Loucy (cell line): ENCODE results near the gene DAD1.

Experiments
- H2AFZ ChIP-seq: fragments of 200-600 bp; sonication (generic); 2 replicates; pipeline ENCODE4 v1.6.0; 2016; ENCODE audit warnings: antibody characterized with exemption, mild to moderate bottlenecking, low read length, moderate library complexity
- H3F3A ChIP-seq: fragments of 200-600 bp; 2 replicates; pipeline ENCODE4 v1.6.0; 2016; ENCODE audit warnings: antibody characterized with exemption, low read depth, mild to moderate bottlenecking
- H3K27me3 ChIP-seq: fragments of 200-600 bp; sonication (generic); 2 replicates; pipeline ENCODE4 v1.6.1; 2014; ENCODE audit warnings: low read length, mild to moderate bottlenecking; ENCODE audit not compliant: insufficient read depth, poor library complexity, severe bottlenecking
- H3K36me3 ChIP-seq: fragments of 200-600 bp; sonication (generic); 2 replicates; pipeline ENCODE4 v1.6.1; 2016; ENCODE audit warnings: low read length; ENCODE audit not compliant: insufficient read depth
- H3K4me1 ChIP-seq: fragments of 200-600 bp; sonication (generic); 2 replicates; pipeline ENCODE4 v1.5.1; 2014; ENCODE audit warnings: low read length, mild to moderate bottlenecking; ENCODE audit not compliant: insufficient read depth, poor library complexity, severe bottlenecking
- H3K4me2 ChIP-seq: fragments of 200-600 bp; sonication (generic); 2 replicates; pipeline ENCODE4 v1.6.0; 2014; ENCODE audit warnings: antibody characterized with exemption, low read length, low read depth, mild to moderate bottlenecking; ENCODE audit not compliant: poor library complexity, severe bottlenecking
- H3K4me3 ChIP-seq: fragments of 200-600 bp; sonication (generic); 2 replicates; pipeline ENCODE4 v1.5.1; 2014; ENCODE audit warnings: low read length, mild to moderate bottlenecking, mixed read lengths; ENCODE audit not compliant: poor library complexity, severe bottlenecking
- H3K79me2 ChIP-seq: fragments of 200-600 bp; sonication (generic); 2 replicates; pipeline ENCODE4 v1.6.1; 2014; ENCODE audit warnings: low read length; ENCODE audit not compliant: insufficient read depth
- H3K9ac ChIP-seq: fragments of 200-600 bp; sonication (generic); 2 replicates; pipeline ENCODE4 v1.6.0; 2014; ENCODE audit warnings: mild to moderate bottlenecking, low read depth, low read length, moderate library complexity; ENCODE audit not compliant: poor library complexity, severe bottlenecking
- H3K9me2 ChIP-seq: fragments of 200-600 bp; sonication (generic); replicated peaks from 2 replicates; pipeline ENCODE4 v1.6.1; 2016; ENCODE audit warnings: low read depth, low read length, mixed read lengths
- H3K9me3 ChIP-seq: fragments of 200-600 bp; sonication (generic); 2 replicates; pipeline ENCODE4 v1.6.1; 2014; ENCODE audit warnings: mild to moderate bottlenecking, antibody characterized with exemption, low read length, low read depth; ENCODE audit not compliant: insufficient read depth
- H4K20me1 ChIP-seq: fragments of 200-600 bp; sonication (generic); 2 replicates; pipeline ENCODE4 v1.6.0; 2014; ENCODE audit warnings: antibody characterized with exemption, low read length, mild to moderate bottlenecking; ENCODE audit not compliant: insufficient read depth, poor library complexity, severe bottlenecking
- EZH2phosphoT487 ChIP-seq: fragments of 200-600 bp; IDR thresholded peaks from 2 replicates; pipeline ENCODE4 v1.6.1; 2018; ENCODE audit warnings: antibody characterized with exemption, mild to moderate bottlenecking, moderate library complexity, borderline replicate concordance
- TF ChIP-seq, protein P1 (sequence below): fragments of 200-600 bp; sonication (generic); conservative IDR thresholded peaks from 2 replicates; pipeline ENCODE4 v1.5.1; 2014; ENCODE audit warnings: mild to moderate bottlenecking, antibody characterized with exemption, low read length

Gene DAD1

DNA sequence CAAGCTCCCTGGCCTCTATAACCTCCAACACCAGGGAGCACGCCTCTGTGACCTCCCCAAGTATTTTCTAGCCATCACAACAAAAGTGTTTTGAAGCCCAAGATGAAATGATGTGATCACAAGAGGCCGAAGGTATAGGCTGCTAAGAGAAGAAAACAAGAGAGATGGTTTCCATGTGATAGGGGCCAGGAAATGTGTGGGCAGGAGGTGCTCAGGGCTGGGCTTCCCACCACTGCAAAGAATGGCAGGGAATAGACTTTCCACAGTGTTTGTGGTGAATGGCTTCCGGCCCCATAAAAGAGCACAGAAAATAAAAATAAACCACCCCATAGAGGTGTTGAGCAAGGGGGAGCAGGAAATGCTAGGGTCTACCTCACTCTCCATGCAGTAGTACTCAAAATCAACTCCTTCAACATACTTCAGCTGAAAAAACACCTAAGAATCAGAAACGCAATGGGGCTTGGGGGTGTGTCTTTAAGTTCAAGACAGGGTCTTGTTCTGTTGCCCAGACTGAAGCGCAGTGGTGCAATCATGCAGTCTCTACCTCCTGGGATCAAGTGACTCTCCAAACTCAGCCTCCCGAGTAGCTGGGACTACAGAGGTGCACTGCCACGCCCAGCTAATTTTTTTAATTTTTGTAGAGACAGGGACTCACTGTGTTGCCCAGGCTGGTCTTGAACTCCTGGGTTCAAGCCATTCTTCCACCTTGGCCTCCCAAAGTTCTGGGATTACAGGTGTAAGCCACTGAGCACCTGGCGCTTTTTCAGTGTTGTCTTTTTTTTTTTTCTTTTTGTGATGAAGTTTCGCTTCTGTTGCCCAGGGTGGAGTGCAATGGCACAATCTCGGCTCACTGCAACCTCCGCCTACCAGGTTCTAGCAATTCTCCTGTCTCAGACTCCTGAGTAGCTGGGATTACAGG, 27.1 kb downstream of the DAD1 start:
- H3K9ac ChIP-seq = peak overlapping the region; percentile 97
- peak overlapping the region; percentile 63 for H3K4me3 ChIP-seq
- H3K4me1 ChIP-seq = peaks cover 93% of the 10 kb centered on the region
- peaks cover 18% of the 10 kb centered on the region for H3F3A ChIP-seq
- no peaks in the 10 kb centered on the region for H3K9me3 ChIP-seq
- peak overlapping the region; percentile 82 for H3K4me2 ChIP-seq
- H3K27me3 ChIP-seq = no peaks in the 10 kb centered on the region
- H4K20me1 ChIP-seq = no peaks in the 10 kb centered on the region
- no peak overlapping the region for H2AFZ ChIP-seq
- H3K9me2 ChIP-seq = no peaks in the 10 kb centered on the region
- TF ChIP-seq, protein P1, sequence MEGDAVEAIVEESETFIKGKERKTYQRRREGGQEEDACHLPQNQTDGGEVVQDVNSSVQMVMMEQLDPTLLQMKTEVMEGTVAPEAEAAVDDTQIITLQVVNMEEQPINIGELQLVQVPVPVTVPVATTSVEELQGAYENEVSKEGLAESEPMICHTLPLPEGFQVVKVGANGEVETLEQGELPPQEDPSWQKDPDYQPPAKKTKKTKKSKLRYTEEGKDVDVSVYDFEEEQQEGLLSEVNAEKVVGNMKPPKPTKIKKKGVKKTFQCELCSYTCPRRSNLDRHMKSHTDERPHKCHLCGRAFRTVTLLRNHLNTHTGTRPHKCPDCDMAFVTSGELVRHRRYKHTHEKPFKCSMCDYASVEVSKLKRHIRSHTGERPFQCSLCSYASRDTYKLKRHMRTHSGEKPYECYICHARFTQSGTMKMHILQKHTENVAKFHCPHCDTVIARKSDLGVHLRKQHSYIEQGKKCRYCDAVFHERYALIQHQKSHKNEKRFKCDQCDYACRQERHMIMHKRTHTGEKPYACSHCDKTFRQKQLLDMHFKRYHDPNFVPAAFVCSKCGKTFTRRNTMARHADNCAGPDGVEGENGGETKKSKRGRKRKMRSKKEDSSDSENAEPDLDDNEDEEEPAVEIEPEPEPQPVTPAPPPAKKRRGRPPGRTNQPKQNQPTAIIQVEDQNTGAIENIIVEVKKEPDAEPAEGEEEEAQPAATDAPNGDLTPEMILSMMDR = no peak
- TF ChIP-seq EZH2phosphoT487 = no peak
- H3K79me2 ChIP-seq = peaks cover 64% of the 10 kb centered on the region
- peaks cover 14% of the 10 kb centered on the region; the same call in 1 of the 2 replicates for H3K36me3 ChIP-seq

DNA sequence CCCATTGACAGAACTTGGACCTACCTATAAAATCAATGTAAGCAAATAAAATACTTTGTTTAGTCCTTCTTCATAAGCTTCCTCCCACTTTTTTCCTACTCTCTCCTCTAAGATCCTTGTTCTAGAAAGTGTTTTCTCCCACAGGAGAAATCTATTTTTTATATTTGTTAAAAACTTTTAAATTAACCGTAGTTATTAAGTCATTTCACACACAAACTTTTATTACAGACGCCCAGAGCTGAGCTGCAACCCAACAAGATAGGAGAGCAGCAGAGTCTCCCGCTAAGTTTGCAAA, 27.7 kb downstream of the DAD1 start:
- Histone ChIP-seq H3K9me3 (no peaks in the 10 kb centered on the region), H3K4me2 (peak overlapping the region; percentile 82), H3K4me1 (peaks cover 90% of the 10 kb centered on the region), H3K36me3 (peaks cover 14% of the 10 kb centered on the region; the same call in 1 of the 2 replicates), H2AFZ (no peak overlapping the region), H3K27me3 (no peaks in the 10 kb centered on the region), H3K79me2 (peaks cover 58% of the 10 kb centered on the region), H3K9ac (peak overlapping the region; percentile 97), H3K9me2 (no peaks in the 10 kb centered on the region), H3K4me3 (peak overlapping the region; percentile 57), H3F3A (peaks cover 18% of the 10 kb centered on the region), H4K20me1 (no peaks in the 10 kb centered on the region)
- TF ChIP-seq EZH2phosphoT487 = no peak
- TF ChIP-seq, protein P1 = no peak

DNA sequence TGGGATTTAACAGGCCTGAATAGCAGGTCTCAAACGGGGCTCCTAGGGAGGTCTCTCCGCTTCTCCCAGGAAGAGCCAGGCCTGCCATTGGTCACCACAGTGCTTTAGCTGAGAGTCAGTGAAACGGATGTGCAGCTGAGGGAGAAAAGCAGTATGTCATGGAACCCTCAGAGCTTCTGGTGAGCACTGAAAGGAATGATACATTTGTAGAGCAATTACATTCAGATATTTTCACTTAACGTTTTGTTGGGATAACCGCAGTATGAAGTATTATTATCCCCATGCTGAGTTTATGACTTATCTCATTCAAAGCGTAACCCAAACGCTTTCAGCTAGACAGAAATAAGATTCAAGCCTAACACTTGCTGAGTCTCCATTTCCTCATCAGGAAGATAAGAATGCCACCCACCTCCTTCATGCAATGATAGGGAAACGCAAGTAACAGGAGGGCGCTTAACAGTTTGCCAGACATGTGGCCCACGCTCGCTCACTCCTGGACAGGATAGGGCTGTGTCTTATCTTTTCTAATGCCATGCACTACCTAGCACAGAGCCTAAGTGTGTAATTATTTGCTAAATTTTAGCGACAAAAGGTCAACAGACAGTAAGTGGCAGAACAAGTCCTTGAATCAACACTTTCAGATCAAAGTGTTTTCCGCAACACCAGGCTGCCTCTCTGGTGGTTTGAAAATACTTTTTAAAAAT, 28.2 kb downstream of the DAD1 start:
- Histone ChIP-seq H3K27me3 (no peaks in the 10 kb centered on the region), H3K9me3 (no peaks in the 10 kb centered on the region), H3K4me3 (peak overlapping the region; percentile 57), H3K4me1 (peaks cover 88% of the 10 kb centered on the region), H3F3A (peaks cover 21% of the 10 kb centered on the region), H3K9ac (peak overlapping the region; percentile 97), H4K20me1 (no peaks in the 10 kb centered on the region), H2AFZ (no peak overlapping the region), H3K4me2 (peak overlapping the region; percentile 82), H3K36me3 (peaks cover 14% of the 10 kb centered on the region; the same call in 1 of the 2 replicates), H3K79me2 (peaks cover 53% of the 10 kb centered on the region), H3K9me2 (no peaks in the 10 kb centered on the region)
- TF ChIP-seq, protein P1 = no peak
